ENCODE measurements around the gene GORASP1. TPM values are rescaled to one million over a fixed set of nuclear protein-coding genes. Genes with fewer than 3 reads are reported as not detected.

The GORASP1 gene
- total and polyA plus RNA-seq, 2 of the 13 experiments (the other 11 are each of a cell fraction or from before 2014, with no cell fraction given): 36.4 to 39.8 TPM

GRCh38 chr3:39100500-39100886 is 6.9 kb downstream of the GORASP1 start:
- H3K27ac ChIP-seq (ENCODE audit: extremely low read length, insufficient read depth, low read length): no peak overlapping the region
- no peaks in the 10 kb centered on the region for H4K20me1 ChIP-seq (ENCODE audit: insufficient read depth, low read length)
- FAIRE-seq (no peak), DNase-seq (ENCODE audit: low spot score) (no peak), ATAC-seq (no peak)
- H3K9ac ChIP-seq (ENCODE audit: insufficient read depth, low read depth, low read length): no peak overlapping the region
- no peak overlapping the region for H2AFZ ChIP-seq (ENCODE audit: low read length)
- in situ Hi-C loops (cut with HindIII; ENCODE audit: extremely low pct_ligation_motif_present, low pct_unique_long_range_greater_than_20kb) (no loop called here), intact Hi-C loops (cut with micrococcal nuclease; ENCODE audit: unreplicated experiment) (no loop called here)
- no peaks in the 10 kb centered on the region for H3K27me3 ChIP-seq (ENCODE audit: control insufficient read depth in 1 of 2, insufficient read depth in 2 of 2, low read length in 2 of 2)
- WGBS (ENCODE audit: low lambda C conversion rate): 100% methylated on average over 6 of the region's 9 CpGs
- ChIA-PET CTCF (ENCODE audit: low intra/inter-chr PET ratio, low total read pairs) (interaction anchor here (1.2 to 1.5 kb wide), 2 partner anchors 187 to 191 kb away, joined by 3 to 13 read pairs; no protein-coding TSS in a partner anchor), POLR2A (no interaction called here)
- no peak for TF ChIP-seq PAWR (CRISPR knock-in tag; IDR thresholded peaks at IDR 0.05; ENCODE audit: borderline replicate concordance)
- no TSS peak for BruUV-seq (replicated peaks)
- H3K9me3 ChIP-seq (ENCODE audit: low read length): no peaks in the 10 kb centered on the region
- no peak overlapping the region for H3K4me2 ChIP-seq (ENCODE audit: low read depth, low read length)
- H3K4me3 ChIP-seq (replicated peaks in 1 of 3; ENCODE audit: insufficient read depth in 1 of 3, low read depth in 2 of 3, low read length in 3 of 3): no peak overlapping the region
- peaks cover 7% of the 10 kb centered on the region for H3K79me2 ChIP-seq (ENCODE audit: insufficient read depth, low read length)
- peaks cover 11 to 47% of the 10 kb centered on the region in 2 experiments for H3K36me3 ChIP-seq (replicated peaks in 1 of 2; ENCODE audit: control insufficient read depth in 1 of 2, insufficient read depth in 2 of 2, low read length in 2 of 2)
- peaks cover 29% of the 10 kb centered on the region for H3K4me1 ChIP-seq (ENCODE audit: insufficient read depth, low read length)

GRCh38 chr3:39099738-39100499 is 7.5 kb downstream of the GORASP1 start:
- Histone ChIP-seq H3K79me2 (ENCODE audit: insufficient read depth, low read length) (peaks cover 6% of the 10 kb centered on the region), H3K9ac (ENCODE audit: insufficient read depth, low read depth, low read length) (no peak overlapping the region), H3K9me3 (ENCODE audit: low read length) (no peaks in the 10 kb centered on the region), H3K36me3 (replicated peaks in 1 of 2; ENCODE audit: control insufficient read depth in 1 of 2, insufficient read depth in 2 of 2, low read length in 2 of 2) (peaks cover 13 to 53% of the 10 kb centered on the region in 2 experiments), H3K27ac (ENCODE audit: extremely low read length, insufficient read depth, low read length) (no peak overlapping the region), H4K20me1 (ENCODE audit: insufficient read depth, low read length) (no peaks in the 10 kb centered on the region), H3K4me3 (replicated peaks in 1 of 3; ENCODE audit: insufficient read depth in 1 of 3, low read depth in 2 of 3, low read length in 3 of 3) (no peak overlapping the region), H3K27me3 (ENCODE audit: control insufficient read depth in 1 of 2, insufficient read depth in 2 of 2, low read length in 2 of 2) (no peaks in the 10 kb centered on the region), H3K4me1 (ENCODE audit: insufficient read depth, low read length) (peaks cover 23% of the 10 kb centered on the region), H3K4me2 (ENCODE audit: low read depth, low read length) (no peak overlapping the region), H2AFZ (ENCODE audit: low read length) (no peak overlapping the region)
- BruUV-seq (replicated peaks): no TSS peak
- no peak for DNase-seq (ENCODE audit: low spot score)
- CTCF ChIA-PET (ENCODE audit: low intra/inter-chr PET ratio, low total read pairs): no interaction called here
- intact Hi-C loops (cut with micrococcal nuclease; ENCODE audit: unreplicated experiment) (loop anchor here (5.0 kb wide), 1 partner anchor 1643 kb away; no protein-coding TSS in a partner anchor), in situ Hi-C loops (cut with HindIII; ENCODE audit: extremely low pct_ligation_motif_present, low pct_unique_long_range_greater_than_20kb) (no loop called here)
- FAIRE-seq: no peak
- ATAC-seq: no peak
- no peak for TF ChIP-seq SAP130 (CRISPR knock-in tag; IDR thresholded peaks at IDR 0.05; ENCODE audit: low read depth)
- TF ChIP-seq ZNF629 (CRISPR knock-in tag; conservative IDR thresholded peaks at IDR 0.05): no peak
- no peak for TF ChIP-seq SIX4 (CRISPR knock-in tag; IDR thresholded peaks at IDR 0.05)
- no peak for TF ChIP-seq KDM6A (CRISPR knock-in tag; IDR thresholded peaks at IDR 0.05; ENCODE audit: low read depth)
- no peak for TF ChIP-seq SSRP1 (CRISPR knock-in tag; IDR thresholded peaks at IDR 0.05)
- POLR2A ChIA-PET: no interaction called here
- 100% methylated on average over 2 of the region's 2 CpGs for WGBS (ENCODE audit: low lambda C conversion rate)
